Stimulated activated effector memory CD8-positive, alpha-beta T cell treated with anti-CD3 and anti-CD28 coated beads, Interleukin-12 subunit alpha, Interleukin-12 subunit beta, amount 100 ng/mL, for 72 hours (primary cell): ENCODE results near the gene KBTBD2.
"Not testable (repeated sequence)": the region's sequence is repeated elsewhere in the genome, so short reads cannot be mapped to it uniquely, and the experiment has no call there.

Source experiments
- ATAC-seq: fragments of 150-1000 bp; cut with Tn5 transposase; 2 replicates; pipeline ENCODE4 v1.10.0; 2021
- DNase-seq, 2 donors: peaks; one replicate each; pipeline ENCODE4 v3.0.0; 2021 to 2022; ENCODE audit warnings: low spot score in 2 of 2
- H3K27ac Mint-ChIP-seq: one replicate; pipeline ENCODE4 v1.8.0; 2022; ENCODE audit warnings: mild to moderate bottlenecking, mixed read lengths
- H3K36me3 Mint-ChIP-seq: one replicate; pipeline ENCODE4 v1.8.0; 2022; ENCODE audit warnings: mild to moderate bottlenecking, mixed read lengths
- H3K4me1 Mint-ChIP-seq: one replicate; pipeline ENCODE4 v1.8.0; 2022; ENCODE audit warnings: mixed read lengths
- H3K4me3 Mint-ChIP-seq: one replicate; pipeline ENCODE4 v1.8.0; 2022; ENCODE audit warnings: mild to moderate bottlenecking, mixed read lengths
- H3K9me3 Mint-ChIP-seq: one replicate; pipeline ENCODE4 v1.8.0; 2022; ENCODE audit warnings: mixed read lengths

The KBTBD2 gene

DNA sequence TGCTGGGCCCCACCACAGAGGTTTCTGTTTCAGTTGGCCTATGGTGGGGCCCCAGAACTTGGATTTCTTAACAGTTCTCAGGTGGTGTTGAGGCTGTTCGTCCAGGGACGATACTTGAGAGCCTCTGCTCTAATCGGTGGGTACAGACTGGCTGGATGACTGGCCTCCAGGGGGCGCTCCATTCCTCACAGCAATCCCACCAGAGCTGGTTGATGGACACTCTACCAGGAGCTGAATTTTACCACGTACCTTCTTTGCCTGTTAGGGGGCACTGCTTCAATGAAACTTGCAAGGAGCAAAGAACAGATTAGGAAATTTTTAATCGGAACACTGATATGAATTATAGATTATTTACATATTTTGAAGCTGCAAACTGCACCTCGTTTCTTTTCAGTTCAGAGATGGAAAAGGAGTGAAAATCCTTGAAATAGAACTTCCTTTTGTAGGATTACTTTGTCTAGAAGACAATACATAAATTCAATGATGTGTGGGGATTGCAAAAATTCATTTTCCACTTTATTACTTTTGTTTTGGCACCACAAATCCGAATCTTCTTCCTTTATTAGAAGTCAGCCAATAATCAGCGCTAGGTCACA is 44.8 kb downstream of the KBTBD2 start:
- peaks cover 8% of the 10 kb centered on the region for H3K4me1 Mint-ChIP-seq
- no peaks in the 10 kb centered on the region for H3K9me3 Mint-ChIP-seq
- ATAC-seq, result peak; percentile 100
- H3K4me3 Mint-ChIP-seq, result peak overlapping the region; percentile 47
- H3K36me3 Mint-ChIP-seq, result no peaks in the 10 kb centered on the region
- H3K27ac Mint-ChIP-seq, result peak overlapping the region; percentile 72
- DNase-seq, result peak; percentile 84 to 92

DNA sequence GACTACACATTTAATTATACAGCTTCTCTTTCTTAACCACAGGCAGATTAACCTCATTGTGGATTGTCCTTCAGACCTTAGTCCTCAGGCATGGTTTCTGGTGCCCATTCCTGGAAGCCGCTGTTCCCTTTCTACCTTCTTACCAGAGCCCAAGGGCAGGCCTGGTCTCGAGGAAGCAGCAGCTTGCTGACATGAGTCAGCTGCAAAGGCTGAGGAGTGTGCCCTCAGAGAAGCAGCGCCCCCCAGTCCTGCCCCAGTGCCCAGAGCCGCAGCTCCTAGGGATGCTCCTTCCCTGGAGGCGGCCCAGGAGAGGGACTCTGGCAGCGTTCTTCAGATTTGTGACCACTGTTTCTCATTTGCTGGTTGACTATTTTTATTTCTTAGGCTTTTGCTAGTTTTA is 46.8 kb downstream of the KBTBD2 start:
- H3K4me1 Mint-ChIP-seq, H3K9me3 Mint-ChIP-seq, DNase-seq, H3K36me3 Mint-ChIP-seq, H3K27ac Mint-ChIP-seq, H3K4me3 Mint-ChIP-seq: not testable (repeated sequence)
- ATAC-seq, result peak; percentile 14

DNA sequence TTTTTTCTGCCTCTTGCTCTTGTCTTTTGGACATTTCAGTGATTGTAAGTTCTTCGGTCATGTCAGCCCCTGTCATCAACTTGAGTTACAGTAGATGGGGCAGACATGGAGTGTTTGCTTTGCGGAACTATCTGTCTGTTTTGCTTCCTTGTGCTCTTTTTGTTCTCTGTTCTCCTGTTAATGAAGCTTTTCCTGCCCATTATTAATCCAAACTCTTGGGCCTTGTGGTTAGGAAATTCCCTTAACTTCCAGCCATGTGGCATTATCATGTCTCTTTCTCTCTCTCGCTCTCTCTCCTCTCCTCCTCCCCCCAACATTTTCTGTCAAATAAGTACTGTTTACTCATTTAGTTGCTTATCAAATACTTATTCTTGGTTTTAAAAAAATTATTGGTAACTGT is 47.8 kb downstream of the KBTBD2 start:
- not testable (repeated sequence) for H3K27ac Mint-ChIP-seq, H3K9me3 Mint-ChIP-seq, H3K4me3 Mint-ChIP-seq, H3K36me3 Mint-ChIP-seq, ATAC-seq, DNase-seq, H3K4me1 Mint-ChIP-seq

DNA sequence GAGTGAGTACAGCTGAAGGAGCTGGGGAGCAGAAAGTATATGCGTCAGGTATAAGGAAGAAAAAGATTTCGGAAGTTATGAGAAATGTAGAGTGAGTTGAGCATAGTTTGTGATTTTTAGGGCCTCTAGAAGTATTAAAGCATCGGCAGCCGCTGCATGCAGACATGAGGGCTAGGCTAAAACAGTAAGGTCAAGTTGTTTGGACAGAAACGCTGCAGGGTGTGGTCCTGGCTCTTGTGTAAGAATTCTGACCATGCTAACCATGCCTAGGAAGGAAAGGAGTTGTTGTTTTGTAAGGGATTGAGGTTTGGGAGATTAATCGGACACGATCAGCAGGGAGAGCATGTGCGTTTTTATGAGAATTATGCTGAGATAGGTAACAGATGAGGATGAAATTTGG is 51.7 kb downstream of the KBTBD2 start:
- not testable (repeated sequence) for H3K4me1 Mint-ChIP-seq, H3K36me3 Mint-ChIP-seq, H3K4me3 Mint-ChIP-seq, H3K9me3 Mint-ChIP-seq, DNase-seq, ATAC-seq, H3K27ac Mint-ChIP-seq

DNA sequence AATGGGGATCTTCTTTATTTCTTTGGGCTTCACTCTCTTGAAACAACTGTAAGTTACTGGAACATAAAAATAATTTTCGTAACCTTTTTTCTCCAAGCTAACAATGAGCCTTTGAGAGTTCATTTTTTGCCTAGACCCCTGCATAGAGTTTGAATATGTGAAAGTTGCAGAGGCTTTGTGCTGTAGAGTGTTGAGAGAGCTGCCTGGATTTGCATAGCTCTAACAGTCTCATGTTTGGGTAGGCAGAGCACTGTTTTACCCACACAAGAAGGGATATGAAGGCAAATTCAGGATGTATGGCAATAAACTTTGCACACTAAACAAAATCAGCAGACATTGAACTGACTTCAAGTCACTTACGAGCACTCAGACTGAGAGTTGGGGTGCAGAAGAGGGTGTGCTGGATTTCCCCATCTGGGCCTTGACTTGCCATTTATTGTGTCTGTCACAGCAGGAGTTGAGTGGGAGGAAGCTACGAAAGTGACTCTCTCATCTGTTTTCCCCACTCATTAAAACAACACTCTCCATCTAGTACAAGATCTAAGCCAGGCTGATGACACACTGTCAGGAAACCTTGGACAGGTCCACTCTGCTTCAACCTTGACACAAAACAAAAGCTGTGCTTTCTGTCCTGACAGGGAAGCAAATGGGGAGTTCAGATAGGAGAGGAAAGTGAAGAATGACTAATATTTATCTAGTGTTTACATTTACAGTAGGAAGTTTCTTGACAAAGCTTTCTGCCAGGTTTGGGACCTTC is 62.4 kb downstream of the KBTBD2 start:
- not testable (repeated sequence) for H3K4me1 Mint-ChIP-seq, H3K4me3 Mint-ChIP-seq, H3K27ac Mint-ChIP-seq, DNase-seq, H3K9me3 Mint-ChIP-seq, H3K36me3 Mint-ChIP-seq
- peak; percentile 95 for ATAC-seq
